Liver (tissue), 3 donors: ENCODE results near the gene RGS14.

ENCODE experiments used
- GABPA ChIP-seq, 2 donors: IDR thresholded peaks in 1 of 2; conservative IDR thresholded peaks in 1 of 2; 2 replicates each; pipeline ENCODE4 v1.6.1; 2016; ENCODE audit warnings: antibody characterized with exemption in 2 of 2, mild to moderate bottlenecking in 1 of 2, moderate library complexity in 1 of 2
- SP1 ChIP-seq: IDR thresholded peaks from 2 replicates; pipeline ENCODE4 v1.6.1; 2018; ENCODE audit warnings: antibody characterized with exemption, mild to moderate bottlenecking
- TAF1 ChIP-seq: conservative IDR thresholded peaks from 2 replicates; pipeline ENCODE4 v1.6.1; 2016; ENCODE audit warnings: antibody characterized with exemption, mild to moderate bottlenecking
- YY1 ChIP-seq: IDR thresholded peaks from 2 replicates; pipeline ENCODE4 v1.6.1; 2016; ENCODE audit warnings: antibody characterized with exemption, mild to moderate bottlenecking
- TF ChIP-seq, protein P1 (sequence below): fragments of 150-350 bp; IDR thresholded peaks from 2 replicates; pipeline ENCODE4 v1.5.1; 2017; ENCODE audit warnings: improper control_type of control experiment, low read depth, low read length; ENCODE audit not compliant: missing input control
- TF ChIP-seq, protein P2 (sequence below): IDR thresholded peaks from 2 replicates; pipeline ENCODE4 v1.6.1; 2016; ENCODE audit warnings: antibody characterized with exemption
- donor health status: healthy.
- donor health status: healthy.

DNA sequence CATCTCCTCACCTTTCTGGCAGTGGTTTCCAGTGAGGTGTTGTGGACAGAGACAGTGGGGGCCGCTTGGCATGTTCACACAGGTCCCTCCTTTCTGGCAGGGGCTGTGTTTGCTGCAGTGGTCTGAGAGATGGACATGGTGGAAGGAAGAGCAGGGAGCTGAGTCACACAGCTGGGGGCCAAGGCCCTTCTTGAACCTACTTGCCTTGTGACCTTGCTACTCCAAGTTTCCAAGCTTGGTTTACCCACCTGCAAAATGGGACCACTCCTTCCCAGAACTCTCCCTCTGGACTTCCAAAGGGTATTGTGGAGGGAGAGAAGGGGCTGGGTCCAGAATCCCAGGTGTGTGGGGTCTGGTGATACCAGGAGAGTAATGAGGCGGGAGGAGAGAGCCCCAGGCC lies 47.6 kb downstream of the RGS14 start:
- TF ChIP-seq, protein P1, sequence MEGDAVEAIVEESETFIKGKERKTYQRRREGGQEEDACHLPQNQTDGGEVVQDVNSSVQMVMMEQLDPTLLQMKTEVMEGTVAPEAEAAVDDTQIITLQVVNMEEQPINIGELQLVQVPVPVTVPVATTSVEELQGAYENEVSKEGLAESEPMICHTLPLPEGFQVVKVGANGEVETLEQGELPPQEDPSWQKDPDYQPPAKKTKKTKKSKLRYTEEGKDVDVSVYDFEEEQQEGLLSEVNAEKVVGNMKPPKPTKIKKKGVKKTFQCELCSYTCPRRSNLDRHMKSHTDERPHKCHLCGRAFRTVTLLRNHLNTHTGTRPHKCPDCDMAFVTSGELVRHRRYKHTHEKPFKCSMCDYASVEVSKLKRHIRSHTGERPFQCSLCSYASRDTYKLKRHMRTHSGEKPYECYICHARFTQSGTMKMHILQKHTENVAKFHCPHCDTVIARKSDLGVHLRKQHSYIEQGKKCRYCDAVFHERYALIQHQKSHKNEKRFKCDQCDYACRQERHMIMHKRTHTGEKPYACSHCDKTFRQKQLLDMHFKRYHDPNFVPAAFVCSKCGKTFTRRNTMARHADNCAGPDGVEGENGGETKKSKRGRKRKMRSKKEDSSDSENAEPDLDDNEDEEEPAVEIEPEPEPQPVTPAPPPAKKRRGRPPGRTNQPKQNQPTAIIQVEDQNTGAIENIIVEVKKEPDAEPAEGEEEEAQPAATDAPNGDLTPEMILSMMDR: no peak
- no peak for TF ChIP-seq GABPA (IDR thresholded peaks at IDR 0.05 in 1 of 2, conservative IDR thresholded peaks at IDR 0.05 in 1 of 2)
- TF ChIP-seq, protein P2, sequence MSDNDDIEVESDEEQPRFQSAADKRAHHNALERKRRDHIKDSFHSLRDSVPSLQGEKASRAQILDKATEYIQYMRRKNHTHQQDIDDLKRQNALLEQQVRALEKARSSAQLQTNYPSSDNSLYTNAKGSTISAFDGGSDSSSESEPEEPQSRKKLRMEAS: no peak
- TF ChIP-seq SP1: no peak
- TF ChIP-seq YY1: no peak
- no peak for TF ChIP-seq TAF1
